H9 (cell line): Measurements from ENCODE around the gene FOSL2. TPM values are rescaled to one million over a fixed set of nuclear protein-coding genes. Genes with fewer than 3 reads are reported as not detected.

Experiments
- DNase-seq: peaks from one replicate; pipeline ENCODE4 v3.0.0-alpha.2; 2017
- H2AFZ ChIP-seq: one replicate; pipeline ENCODE4 v1.6.1; 2013; ENCODE audit warnings: mild to moderate bottlenecking, low read length, control low read depth, moderate library complexity
- H2AK5ac ChIP-seq: 2 replicates; pipeline ENCODE4 v1.6.1; 2013; ENCODE audit warnings: low read length, control low read depth, mixed read lengths; ENCODE audit not compliant: insufficient read length
- H2BK120ac ChIP-seq: one replicate; pipeline ENCODE4 v1.6.1; 2013; ENCODE audit warnings: low read depth, mild to moderate bottlenecking, low read length, control low read depth, inconsistent platforms; ENCODE audit not compliant: poor library complexity, severe bottlenecking
- H2BK12ac ChIP-seq: 2 replicates; pipeline ENCODE4 v1.6.1; 2013; ENCODE audit warnings: low read length, control low read depth, mixed read lengths, low read depth; ENCODE audit not compliant: insufficient read length
- H2BK15ac ChIP-seq: 2 replicates; pipeline ENCODE4 v1.6.1; 2013; ENCODE audit warnings: low read depth, low read length, control low read depth
- H2BK20ac ChIP-seq: one replicate; pipeline ENCODE4 v1.6.1; 2013; ENCODE audit warnings: low read depth, mild to moderate bottlenecking, low read length, control low read depth, inconsistent platforms; ENCODE audit not compliant: poor library complexity, severe bottlenecking
- H2BK5ac ChIP-seq: 2 replicates; pipeline ENCODE4 v1.6.1; 2013; ENCODE audit warnings: low read length, control low read depth, mixed read lengths; ENCODE audit not compliant: insufficient read length
- H3K14ac ChIP-seq: 2 replicates; pipeline ENCODE4 v1.6.1; 2013; ENCODE audit warnings: low read length, control low read depth; ENCODE audit not compliant: insufficient read depth
- H3K18ac ChIP-seq: 2 replicates; pipeline ENCODE4 v1.6.1; 2013; ENCODE audit warnings: low read depth, mild to moderate bottlenecking, mixed read lengths, low read length, control low read depth; ENCODE audit not compliant: insufficient read length
- H3K23ac ChIP-seq: 2 replicates; pipeline ENCODE4 v1.6.1; 2013; ENCODE audit warnings: low read length, control low read depth, mixed read lengths, low read depth; ENCODE audit not compliant: insufficient read length
- H3K23me2 ChIP-seq: 2 replicates; pipeline ENCODE4 v1.6.1; 2013; ENCODE audit warnings: low read depth, mild to moderate bottlenecking, mixed read lengths, low read length, control low read depth; ENCODE audit not compliant: insufficient read length, poor library complexity, severe bottlenecking
- H3K27ac ChIP-seq: 2 replicates; pipeline ENCODE4 v1.5.1; 2013; ENCODE audit warnings: low read length, control low read depth, mixed read lengths, low read depth; ENCODE audit not compliant: insufficient read length
- H3K27me3 ChIP-seq: 2 replicates; pipeline ENCODE4 v1.6.1; 2013; ENCODE audit warnings: low read length, control low read depth, inconsistent platforms; ENCODE audit not compliant: insufficient read depth
- H3K4ac ChIP-seq: 2 replicates; pipeline ENCODE4 v1.6.1; 2013; ENCODE audit warnings: low read depth, mild to moderate bottlenecking, control low read depth, inconsistent platforms, low read length, moderate library complexity
- H3K4me1 ChIP-seq: 2 replicates; pipeline ENCODE4 v1.6.1; 2013; ENCODE audit warnings: low read length, control low read depth, inconsistent platforms; ENCODE audit not compliant: insufficient read depth
- H3K4me2 ChIP-seq: 2 replicates; pipeline ENCODE4 v1.6.1; 2013; ENCODE audit warnings: low read length, control low read depth, mixed read lengths; ENCODE audit not compliant: insufficient read length, insufficient read depth
- H3K56ac ChIP-seq: 2 replicates; pipeline ENCODE4 v1.6.1; 2013; ENCODE audit warnings: low read depth, mild to moderate bottlenecking, mixed read lengths, low read length, control low read depth; ENCODE audit not compliant: insufficient read length
- H3K79me1 ChIP-seq: 2 replicates; pipeline ENCODE4 v1.6.1; 2013; ENCODE audit warnings: low read depth, mild to moderate bottlenecking, moderate library complexity, low read length, control low read depth, inconsistent platforms; ENCODE audit not compliant: insufficient read depth, poor library complexity, severe bottlenecking
- H3K79me2 ChIP-seq: 2 replicates; pipeline ENCODE4 v1.6.1; 2013; ENCODE audit warnings: low read length, control low read depth, inconsistent platforms; ENCODE audit not compliant: insufficient read depth
- H3K9ac ChIP-seq: 2 replicates; pipeline ENCODE4 v1.6.1; 2013; ENCODE audit warnings: low read length, control low read depth, mixed read lengths; ENCODE audit not compliant: insufficient read length; ENCODE audit errors: extremely low read depth
- H3K9me3 ChIP-seq: one replicate; pipeline ENCODE4 v1.6.1; 2013; ENCODE audit warnings: low read depth, low read length, inconsistent platforms; ENCODE audit not compliant: control insufficient read depth
- H3T11ph ChIP-seq: one replicate; pipeline ENCODE4 v1.6.1; 2013; ENCODE audit warnings: mild to moderate bottlenecking, low read length, control low read depth, inconsistent platforms
- H4K20me1 ChIP-seq: one replicate; pipeline ENCODE4 v1.6.1; 2013; ENCODE audit not compliant: control insufficient read depth, insufficient read length, insufficient read depth
- H4K5ac ChIP-seq: 2 replicates; pipeline ENCODE4 v1.6.1; 2013; ENCODE audit warnings: low read depth, mild to moderate bottlenecking, mixed read lengths, low read length, control low read depth; ENCODE audit not compliant: insufficient read length
- H4K8ac ChIP-seq: replicated peaks from 2 replicates; pipeline ENCODE4 v1.6.1; 2013; ENCODE audit warnings: low read length, control low read depth, mixed read lengths, low read depth; ENCODE audit not compliant: insufficient read length
- H4K91ac ChIP-seq: 2 replicates; pipeline ENCODE4 v1.6.1; 2013; ENCODE audit warnings: low read depth, mild to moderate bottlenecking, moderate library complexity, mixed read lengths, low read length, control low read depth; ENCODE audit not compliant: insufficient read length
- H3K27ac Mint-ChIP-seq, 3 experiments: 2 replicates in 2 of 3; 3 replicates in 1 of 3; pipeline ENCODE4 v1.8.0; 2020 to 2021; ENCODE audit warnings: mixed read lengths in 3 of 3, mild to moderate bottlenecking in 1 of 3, moderate library complexity in 1 of 3
- H3K27me3 Mint-ChIP-seq: 2 replicates; pipeline ENCODE4 v1.8.0; 2021; ENCODE audit warnings: low read depth, mild to moderate bottlenecking, moderate library complexity, mixed read lengths
- H3K36me3 Mint-ChIP-seq, 3 experiments: 2 replicates in 2 of 3; 3 replicates in 1 of 3; pipeline ENCODE4 v1.8.0; 2020 to 2021; ENCODE audit warnings: low read depth in 3 of 3, mixed read lengths in 3 of 3; ENCODE audit not compliant: insufficient read depth in 1 of 3
- H3K4me1 Mint-ChIP-seq, 2 experiments: 2 replicates each; pipeline ENCODE4 v1.8.0; 2020; ENCODE audit warnings: mixed read lengths in 2 of 2
- H3K4me3 Mint-ChIP-seq, 2 experiments: 2 replicates in 1 of 2; 3 replicates in 1 of 2; pipeline ENCODE4 v1.8.0; 2020 to 2021; ENCODE audit warnings: mild to moderate bottlenecking in 2 of 2, mixed read lengths in 2 of 2, moderate library complexity in 1 of 2
- H3K9me3 Mint-ChIP-seq, 2 experiments: 2 replicates in 1 of 2; 3 replicates in 1 of 2; pipeline ENCODE4 v1.8.0; 2020; ENCODE audit warnings: mild to moderate bottlenecking in 2 of 2, mixed read lengths in 2 of 2, moderate library complexity in 1 of 2
- CTCF ChIP-seq: fragments of 200-600 bp; sonication (generic); conservative IDR thresholded peaks from 3 replicates; pipeline ENCODE4 v1.8.0; 2021; ENCODE audit warnings: antibody characterized with exemption, mild to moderate bottlenecking
- WGBS: extraction: QIAGEN DNeasy Blood & Tissue Kit; methylation state at CpG from one replicate; pipeline ENCODE4 v1.1.7; 2013; ENCODE audit warnings: missing lambda C conversion rate, low lambda C conversion rate, mixed read lengths; ENCODE audit not compliant: insufficient read length; ENCODE audit errors: extremely low coverage; 5-methylcytosine and 5-hydroxymethylcytosine counted together
- total RNA-seq: library from RNA; stranded (reverse); gene quantifications from 2 replicates; pipeline ENCODE4 v1.2.1, GENCODE V29; 2021

FOSL2 gene
- total RNA-seq, 1 experiment from 2014 or later: 7.4 TPM

- H4K8ac ChIP-seq: no peak overlapping the region
- H2BK12ac ChIP-seq: no peak overlapping the region
- no peak overlapping the region for H3K9ac ChIP-seq
- no peak overlapping the region for H3K14ac ChIP-seq
- H2BK5ac ChIP-seq: no peak overlapping the region
- Mint-ChIP-seq H3K27me3 (no peaks in the 10 kb centered on the region; the same call in 1 of the 2 replicates), H3K36me3 (no peaks in the 10 kb centered on the region), H3K4me1 (peaks cover 21 to 31% of the 10 kb centered on the region in 2 experiments), H3K9me3 (no peaks in the 10 kb centered on the region), H3K27ac (no peak overlapping the region), H3K4me3 (no peak overlapping the region)
- H3K79me2 ChIP-seq: no peaks in the 10 kb centered on the region
- no peak overlapping the region for H3T11ph ChIP-seq
- no peak overlapping the region for H3K4ac ChIP-seq
- no peaks in the 10 kb centered on the region for H3K23me2 ChIP-seq
- no peak overlapping the region for H3K4me2 ChIP-seq
- H4K91ac ChIP-seq: no peak overlapping the region
- H2BK15ac ChIP-seq: no peak overlapping the region
- no peak overlapping the region for H2BK20ac ChIP-seq
- no peak for TF ChIP-seq CTCF
- H3K27me3 ChIP-seq: no peaks in the 10 kb centered on the region
- WGBS: no CpG with 5 or more reads among the region's 6 CpGs
- no peak for DNase-seq
- no peaks in the 10 kb centered on the region for H3K9me3 ChIP-seq
- no peaks in the 10 kb centered on the region for H4K20me1 ChIP-seq
- H3K18ac ChIP-seq: no peak overlapping the region
- no peaks in the 10 kb centered on the region for H3K79me1 ChIP-seq
- H4K5ac ChIP-seq: no peak overlapping the region
- H3K4me1 ChIP-seq: no peaks in the 10 kb centered on the region
- H2AK5ac ChIP-seq: no peak overlapping the region
- no peak overlapping the region for H2BK120ac ChIP-seq
- H3K56ac ChIP-seq: no peak overlapping the region
- H3K23ac ChIP-seq: no peak overlapping the region
- H2AFZ ChIP-seq: no peak overlapping the region
- H3K27ac ChIP-seq: no peak overlapping the region
Observed at GRCh38 chr2:28346587-28346986, 46.1 kb upstream of the FOSL2 start.
